Measurements from ENCODE around the gene CACNG4. TPM values are rescaled to one million over a fixed set of nuclear protein-coding genes. Genes with fewer than 3 reads are reported as not detected.
A peak's percentile ranks its signal among the peaks of the same experiment; 100 is the strongest.

The CACNG4 gene
- total and polyA plus RNA-seq, 11 donors = 0.08 to 0.88 (median 0.33) TPM; not detected in 8

DNA sequence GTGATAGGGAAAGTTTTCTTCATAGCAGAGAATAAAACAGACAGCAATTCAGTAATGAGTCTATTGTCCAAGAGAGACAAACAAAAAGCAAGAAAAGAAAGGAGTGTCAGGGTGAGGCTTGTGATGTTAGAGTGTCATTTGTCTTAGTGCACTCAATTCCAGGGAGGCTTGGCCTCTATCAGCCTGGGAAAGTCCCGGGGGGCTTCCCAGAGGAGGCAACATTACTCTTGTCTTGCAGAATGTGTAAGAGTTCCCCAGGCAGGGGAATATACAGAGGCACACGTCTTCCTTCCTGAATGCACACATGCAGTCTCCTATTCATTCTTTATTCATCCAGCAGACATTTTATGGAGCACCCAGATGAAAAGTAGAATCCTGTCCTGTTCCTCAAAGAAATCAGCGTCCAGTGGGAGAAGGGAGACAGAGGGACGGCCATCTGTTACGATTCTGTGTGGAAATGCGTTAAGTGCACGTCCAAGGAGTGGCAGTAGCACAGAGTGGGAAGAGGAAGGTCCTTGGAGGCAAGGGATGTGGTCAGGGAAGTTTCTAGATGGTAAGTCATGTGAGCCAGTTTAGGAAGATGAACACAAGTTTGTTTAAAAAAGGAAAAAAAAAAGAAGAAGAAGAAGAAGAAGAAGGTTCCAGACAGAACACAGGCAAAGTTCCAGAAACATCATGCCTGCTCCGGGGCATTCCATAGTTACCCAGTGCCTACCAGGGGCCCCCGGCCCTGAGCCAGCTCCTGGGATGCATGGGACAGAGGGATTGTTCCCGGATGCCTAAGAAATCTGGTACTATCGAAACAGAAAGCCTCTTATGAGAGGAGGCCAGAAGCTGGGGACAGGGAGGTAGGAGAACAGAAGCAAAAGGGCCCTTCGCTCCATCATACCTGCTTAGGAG, 21.1 kb downstream of the CACNG4 start:
- TF ChIP-seq, protein P1, sequence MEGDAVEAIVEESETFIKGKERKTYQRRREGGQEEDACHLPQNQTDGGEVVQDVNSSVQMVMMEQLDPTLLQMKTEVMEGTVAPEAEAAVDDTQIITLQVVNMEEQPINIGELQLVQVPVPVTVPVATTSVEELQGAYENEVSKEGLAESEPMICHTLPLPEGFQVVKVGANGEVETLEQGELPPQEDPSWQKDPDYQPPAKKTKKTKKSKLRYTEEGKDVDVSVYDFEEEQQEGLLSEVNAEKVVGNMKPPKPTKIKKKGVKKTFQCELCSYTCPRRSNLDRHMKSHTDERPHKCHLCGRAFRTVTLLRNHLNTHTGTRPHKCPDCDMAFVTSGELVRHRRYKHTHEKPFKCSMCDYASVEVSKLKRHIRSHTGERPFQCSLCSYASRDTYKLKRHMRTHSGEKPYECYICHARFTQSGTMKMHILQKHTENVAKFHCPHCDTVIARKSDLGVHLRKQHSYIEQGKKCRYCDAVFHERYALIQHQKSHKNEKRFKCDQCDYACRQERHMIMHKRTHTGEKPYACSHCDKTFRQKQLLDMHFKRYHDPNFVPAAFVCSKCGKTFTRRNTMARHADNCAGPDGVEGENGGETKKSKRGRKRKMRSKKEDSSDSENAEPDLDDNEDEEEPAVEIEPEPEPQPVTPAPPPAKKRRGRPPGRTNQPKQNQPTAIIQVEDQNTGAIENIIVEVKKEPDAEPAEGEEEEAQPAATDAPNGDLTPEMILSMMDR (IDR thresholded peaks at IDR 0.05) = no peak
- TF ChIP-seq POLR2A (IDR thresholded peaks at IDR 0.05) = no peak
- Histone ChIP-seq H3K9me3 (no peaks in the 10 kb centered on the region), H3K4me3 (no peak overlapping the region), H3K27me3 (peaks cover 0 to 57% (median 12%) of the 10 kb centered on the region in 9 donors), H3K36me3 (no peaks in the 10 kb centered on the region), H3K4me1 (no peaks in the 10 kb centered on the region), H3K27ac (no peak overlapping the region)
- 78 to 86% (median 82%) methylated on average over 12 of the region's 12 CpGs for WGBS, 4 donors
- DNase-seq = peak in 1 of 5 donors; percentile 26
- no peak for ATAC-seq
- intact Hi-C loops (cut with DNase I) = loop anchor here in 1 of 10 donors (10.0 kb wide), 1 partner anchor 271 kb away; no protein-coding TSS in a partner anchor

DNA sequence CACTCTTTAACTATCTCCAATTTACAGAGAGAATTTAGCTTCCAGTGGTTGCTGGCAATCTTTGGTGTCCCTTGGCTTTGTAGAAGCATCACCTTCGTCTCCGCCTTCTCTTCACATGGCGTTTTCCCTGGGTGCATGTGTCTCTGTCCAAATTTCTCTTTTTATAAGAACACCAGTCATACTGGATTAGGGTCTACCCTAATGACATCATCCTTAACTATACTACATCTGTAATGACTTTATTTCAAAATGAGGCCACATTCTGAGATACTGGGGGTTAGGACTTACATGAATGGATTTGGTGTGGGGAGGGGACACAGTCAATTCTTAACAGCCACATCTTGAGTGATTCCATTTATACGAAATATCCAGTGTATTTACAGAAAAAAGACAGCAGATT, 22.2 kb downstream of the CACNG4 start:
- H3K36me3 ChIP-seq = no peaks in the 10 kb centered on the region
- peaks cover 0 to 57% (median 12%) of the 10 kb centered on the region in 9 donors for H3K27me3 ChIP-seq
- DNase-seq = no peak
- H3K4me1 ChIP-seq = no peaks in the 10 kb centered on the region
- intact Hi-C loops (cut with DNase I) = loop anchor here in 1 of 10 donors (10.0 kb wide), 1 partner anchor 272 kb away; no protein-coding TSS in a partner anchor
- H3K4me3 ChIP-seq = no peak overlapping the region
- TF ChIP-seq, protein P1 (IDR thresholded peaks at IDR 0.05) = no peak
- no peak for TF ChIP-seq POLR2A (IDR thresholded peaks at IDR 0.05)
- ATAC-seq = no peak
- WGBS, 4 donors = 88 to 94% (median 89%) methylated on average over 4 of the region's 4 CpGs
- H3K9me3 ChIP-seq = no peaks in the 10 kb centered on the region
- no peak overlapping the region for H3K27ac ChIP-seq

DNA sequence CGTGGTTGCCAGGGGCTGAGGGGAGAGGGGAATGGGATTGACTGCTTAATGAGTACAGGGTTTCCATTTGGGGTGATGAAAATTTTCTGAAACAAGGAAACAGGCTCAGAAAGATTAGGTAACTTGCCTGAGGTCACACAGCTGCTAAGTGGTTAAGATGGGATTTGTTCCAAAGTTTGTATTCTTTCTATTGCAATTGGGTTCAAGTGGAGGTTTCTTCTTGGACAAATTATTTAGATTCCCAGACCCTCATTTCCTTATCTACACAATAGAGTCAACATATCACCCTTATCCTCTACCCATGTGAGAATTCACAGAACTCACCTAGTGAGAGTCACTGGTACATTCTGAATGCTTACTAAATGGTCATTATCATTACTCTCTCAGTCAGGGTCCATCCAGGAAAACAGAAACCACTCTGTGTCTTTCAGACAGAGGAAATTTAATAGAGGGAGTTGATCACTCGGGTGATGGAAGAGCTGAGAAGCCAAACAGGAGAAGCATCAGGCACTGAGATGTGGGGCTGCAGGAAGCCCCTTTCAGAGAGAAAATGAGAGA, 22.6 kb downstream of the CACNG4 start:
- 58 to 65% (median 63%) methylated on average over 2 of the region's 2 CpGs for WGBS, 4 donors
- intact Hi-C loops (cut with DNase I) = loop anchor here in 1 of 10 donors (10.0 kb wide), 1 partner anchor 272 kb away; no protein-coding TSS in a partner anchor
- no peaks in the 10 kb centered on the region for H3K36me3 ChIP-seq
- H3K27me3 ChIP-seq = peaks cover 0 to 57% (median 12%) of the 10 kb centered on the region in 9 donors
- no peak overlapping the region for H3K27ac ChIP-seq
- no peaks in the 10 kb centered on the region for H3K4me1 ChIP-seq
- H3K9me3 ChIP-seq = no peaks in the 10 kb centered on the region
- no peak for DNase-seq
- H3K4me3 ChIP-seq = no peak overlapping the region
- ATAC-seq = no peak
- TF ChIP-seq, protein P1 (IDR thresholded peaks at IDR 0.05) = no peak
- no peak for TF ChIP-seq POLR2A (IDR thresholded peaks at IDR 0.05)

Data from heart left ventricle (tissue), 16 donors.